ENCODE data around the gene MRAS.

MRAS gene

GRCh38 chr3:138347960-138348753, at the start of gene MRAS:
Gene MRAS (plus strand): TSS chr3:138348579. CDS start chr3:138372884, 24,305 bp downstream.
- peak; percentile 71 for DNase-seq

GRCh38 chr3:138300647-138301046, 47.7 kb upstream of the MRAS start:
- DNase-seq: no peak

GRCh38 chr3:138303474-138303873, 44.9 kb upstream of the MRAS start:
- DNase-seq: no peak

- DNase-seq: no peak
These were observed 40.5 kb upstream of the MRAS start for GRCh38 chr3:138307899-138308298.

GRCh38 chr3:138308783-138309182, 39.6 kb upstream of the MRAS start:
- DNase-seq: no peak

GRCh38 chr3:138310494-138310893, 37.9 kb upstream of the MRAS start:
- no peak for DNase-seq

GRCh38 chr3:138314751-138315150, 33.6 kb upstream of the MRAS start:
- DNase-seq: no peak

- no peak for DNase-seq
These were observed 30.7 kb upstream of the MRAS start for GRCh38 chr3:138317687-138318086.

GRCh38 chr3:138323971-138324370, 24.4 kb upstream of the MRAS start:
- DNase-seq: no peak

GRCh38 chr3:138325990-138326389, 22.4 kb upstream of the MRAS start:
- no peak for DNase-seq

- no peak for DNase-seq
These were observed 21.3 kb upstream of the MRAS start for GRCh38 chr3:138326866-138327595.

GRCh38 chr3:138327831-138328230, 20.5 kb upstream of the MRAS start:
- DNase-seq: peak; percentile 65

GRCh38 chr3:138328341-138328740, 20.0 kb upstream of the MRAS start:
- DNase-seq: peak; percentile 11

GRCh38 chr3:138329127-138329983, 19.0 kb upstream of the MRAS start, which contains the start of gene NME9:
Gene NME9 (minus strand): TSS chr3:138329851. CDS start chr3:138329335, 516 bp downstream.
- peak; percentile 90 for DNase-seq

GRCh38 chr3:138329984-138330293, 18.4 kb upstream of the MRAS start:
- no peak for DNase-seq

GRCh38 chr3:138331143-138331894, 17.1 kb upstream of the MRAS start:
- DNase-seq: peak; percentile 6

- DNase-seq: peak; percentile 51
These were observed 15.8 kb upstream of the MRAS start for GRCh38 chr3:138332472-138333073.

- DNase-seq: no peak
These were observed 13.8 kb upstream of the MRAS start for GRCh38 chr3:138334608-138335007.

GRCh38 chr3:138336454-138336999, 11.9 kb upstream of the MRAS start:
- no peak for DNase-seq

GRCh38 chr3:138338244-138338643, 10.1 kb upstream of the MRAS start:
- DNase-seq: no peak

GRCh38 chr3:138338811-138339210, 9.6 kb upstream of the MRAS start:
- no peak for DNase-seq

- no peak for DNase-seq
These were observed 7.9 kb upstream of the MRAS start for GRCh38 chr3:138340511-138340910.
